ENCODE measurements around the gene VWC2L.

DNA sequence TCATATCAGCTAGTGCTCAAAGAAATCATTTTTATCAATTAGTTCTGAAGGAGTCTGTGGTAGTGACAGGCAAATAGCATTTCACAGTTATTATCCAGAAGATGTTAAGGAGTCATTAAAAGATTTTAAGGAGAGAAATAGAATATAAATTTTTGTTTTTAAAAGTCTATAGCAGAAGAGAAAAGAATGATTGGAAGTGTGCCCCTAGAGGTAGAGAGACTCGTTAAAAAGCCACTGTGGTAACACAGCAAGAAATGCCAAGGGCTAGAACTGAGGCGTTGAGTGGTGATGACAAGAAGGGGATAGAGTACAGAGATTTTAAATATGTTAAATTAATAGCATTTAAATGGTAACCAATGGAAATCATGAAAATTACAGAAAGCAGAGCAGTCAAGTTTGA is 78.3 kb downstream of the VWC2L start:
- TF ChIP-seq, protein P1, sequence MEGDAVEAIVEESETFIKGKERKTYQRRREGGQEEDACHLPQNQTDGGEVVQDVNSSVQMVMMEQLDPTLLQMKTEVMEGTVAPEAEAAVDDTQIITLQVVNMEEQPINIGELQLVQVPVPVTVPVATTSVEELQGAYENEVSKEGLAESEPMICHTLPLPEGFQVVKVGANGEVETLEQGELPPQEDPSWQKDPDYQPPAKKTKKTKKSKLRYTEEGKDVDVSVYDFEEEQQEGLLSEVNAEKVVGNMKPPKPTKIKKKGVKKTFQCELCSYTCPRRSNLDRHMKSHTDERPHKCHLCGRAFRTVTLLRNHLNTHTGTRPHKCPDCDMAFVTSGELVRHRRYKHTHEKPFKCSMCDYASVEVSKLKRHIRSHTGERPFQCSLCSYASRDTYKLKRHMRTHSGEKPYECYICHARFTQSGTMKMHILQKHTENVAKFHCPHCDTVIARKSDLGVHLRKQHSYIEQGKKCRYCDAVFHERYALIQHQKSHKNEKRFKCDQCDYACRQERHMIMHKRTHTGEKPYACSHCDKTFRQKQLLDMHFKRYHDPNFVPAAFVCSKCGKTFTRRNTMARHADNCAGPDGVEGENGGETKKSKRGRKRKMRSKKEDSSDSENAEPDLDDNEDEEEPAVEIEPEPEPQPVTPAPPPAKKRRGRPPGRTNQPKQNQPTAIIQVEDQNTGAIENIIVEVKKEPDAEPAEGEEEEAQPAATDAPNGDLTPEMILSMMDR (IDR thresholded peaks at IDR 0.05; ENCODE audit: poor library complexity, severe bottlenecking), result no peak
- TF ChIP-seq EZH2 (IDR thresholded peaks at IDR 0.05; ENCODE audit: borderline replicate concordance, insufficient read depth, low read length, poor library complexity, severe bottlenecking), result no peak
